Activated T-helper 1 cell treated with anti-CD3 and anti-CD28 coated beads, Interleukin-12 subunit alpha, Interleukin-12 subunit beta, Interleukin-2, Interleukin-4 antibody, amounts not matched to agents 30 ng/mL and 10 ng/mL and 1 ng/mL, durations not matched to agents 14 hours and 24 hours and 36 hours (primary cell): ENCODE measurements around the gene DSCAML1. TPM values are rescaled to one million over a fixed set of nuclear protein-coding genes. Genes with fewer than 3 reads are reported as not detected.

Experiments used
- DNase-seq: peaks from one replicate; pipeline ENCODE4 v3.0.0; 2021; ENCODE audit warnings: low spot score
- H3K27ac Mint-ChIP-seq: one replicate; pipeline ENCODE4 v1.8.0; 2021; ENCODE audit warnings: mild to moderate bottlenecking, mixed read lengths
- H3K27me3 Mint-ChIP-seq: one replicate; pipeline ENCODE4 v1.8.0; 2022; ENCODE audit warnings: mild to moderate bottlenecking, moderate library complexity, mixed read lengths; ENCODE audit not compliant: insufficient read depth
- H3K36me3 Mint-ChIP-seq: one replicate; pipeline ENCODE4 v1.8.0; 2021; ENCODE audit warnings: low read depth, mixed read lengths
- H3K4me1 Mint-ChIP-seq: one replicate; pipeline ENCODE4 v1.8.0; 2021; ENCODE audit warnings: low read depth, mixed read lengths
- H3K4me3 Mint-ChIP-seq: one replicate; pipeline ENCODE4 v1.8.0; 2021; ENCODE audit warnings: mild to moderate bottlenecking, moderate library complexity, mixed read lengths
- H3K9me3 Mint-ChIP-seq: one replicate; pipeline ENCODE4 v1.8.0; 2021; ENCODE audit warnings: mixed read lengths
- intact Hi-C: fragments of 100-400 bp; cut with micrococcal nuclease; formaldehyde crosslinking; loops from one replicate; pipeline ENCODE4 v1.15.1; 2024
- total RNA-seq: library from RNA; stranded (reverse); gene quantifications from 2 replicates; pipeline ENCODE4 v1.2.3, GENCODE V29; 2022

The DSCAML1 gene
- total RNA-seq, 1 donor from 2014 or later = not detected

GRCh38 chr11:117836077-117836960 is 39.3 kb upstream of the DSCAML1 start:
- H3K27ac Mint-ChIP-seq = no peak overlapping the region
- H3K36me3 Mint-ChIP-seq = no peaks in the 10 kb centered on the region
- H3K9me3 Mint-ChIP-seq = no peaks in the 10 kb centered on the region
- intact Hi-C loops = no loop called here
- H3K4me3 Mint-ChIP-seq = no peak overlapping the region
- no peak for DNase-seq
- H3K4me1 Mint-ChIP-seq = peaks cover 19% of the 10 kb centered on the region
- H3K27me3 Mint-ChIP-seq = peaks cover 22% of the 10 kb centered on the region

GRCh38 chr11:117835576-117835975 is 38.6 kb upstream of the DSCAML1 start:
- Mint-ChIP-seq H3K27ac (no peak overlapping the region), H3K4me3 (no peak overlapping the region), H3K9me3 (no peaks in the 10 kb centered on the region), H3K36me3 (no peaks in the 10 kb centered on the region), H3K27me3 (peaks cover 19% of the 10 kb centered on the region), H3K4me1 (peaks cover 27% of the 10 kb centered on the region)
- intact Hi-C loops = no loop called here
- DNase-seq = no peak

GRCh38 chr11:117834838-117835443 is 37.9 kb upstream of the DSCAML1 start:
- intact Hi-C loops = no loop called here
- no peaks in the 10 kb centered on the region for H3K36me3 Mint-ChIP-seq
- DNase-seq = no peak
- no peak overlapping the region for H3K4me3 Mint-ChIP-seq
- no peaks in the 10 kb centered on the region for H3K9me3 Mint-ChIP-seq
- H3K27ac Mint-ChIP-seq = no peak overlapping the region
- peaks cover 19% of the 10 kb centered on the region for H3K27me3 Mint-ChIP-seq
- H3K4me1 Mint-ChIP-seq = peaks cover 33% of the 10 kb centered on the region

GRCh38 chr11:117834068-117834810 is 37.2 kb upstream of the DSCAML1 start:
- DNase-seq = no peak
- Mint-ChIP-seq H3K4me3 (no peak overlapping the region), H3K27ac (no peak overlapping the region), H3K36me3 (no peaks in the 10 kb centered on the region), H3K9me3 (no peaks in the 10 kb centered on the region), H3K4me1 (peaks cover 40% of the 10 kb centered on the region), H3K27me3 (peaks cover 19% of the 10 kb centered on the region)
- intact Hi-C loops = no loop called here

- H3K4me1 Mint-ChIP-seq = peaks cover 48% of the 10 kb centered on the region
- H3K27me3 Mint-ChIP-seq = peaks cover 16% of the 10 kb centered on the region
- DNase-seq = no peak
- H3K36me3 Mint-ChIP-seq = no peaks in the 10 kb centered on the region
- H3K27ac Mint-ChIP-seq = no peak overlapping the region
- intact Hi-C loops = no loop called here
- no peaks in the 10 kb centered on the region for H3K9me3 Mint-ChIP-seq
- no peak overlapping the region for H3K4me3 Mint-ChIP-seq
These were observed 36.4 kb upstream of the DSCAML1 start for GRCh38 chr11:117833401-117833891.

- DNase-seq = no peak
- no peaks in the 10 kb centered on the region for H3K36me3 Mint-ChIP-seq
- H3K27me3 Mint-ChIP-seq = peaks cover 8% of the 10 kb centered on the region
- no peaks in the 10 kb centered on the region for H3K9me3 Mint-ChIP-seq
- H3K27ac Mint-ChIP-seq = peak overlapping the region; percentile 27
- intact Hi-C loops = no loop called here
- no peak overlapping the region for H3K4me3 Mint-ChIP-seq
- peaks cover 48% of the 10 kb centered on the region for H3K4me1 Mint-ChIP-seq
These were observed 35.5 kb upstream of the DSCAML1 start for GRCh38 chr11:117832511-117832910.

- no peaks in the 10 kb centered on the region for H3K36me3 Mint-ChIP-seq
- intact Hi-C loops = no loop called here
- H3K4me3 Mint-ChIP-seq = no peak overlapping the region
- no peaks in the 10 kb centered on the region for H3K9me3 Mint-ChIP-seq
- H3K4me1 Mint-ChIP-seq = peaks cover 48% of the 10 kb centered on the region
- H3K27me3 Mint-ChIP-seq = peaks cover 4% of the 10 kb centered on the region
- H3K27ac Mint-ChIP-seq = no peak overlapping the region
- DNase-seq = no peak
These were observed 34.8 kb upstream of the DSCAML1 start for GRCh38 chr11:117831661-117832415.

GRCh38 chr11:117830674-117831351 is 33.8 kb upstream of the DSCAML1 start:
- H3K4me1 Mint-ChIP-seq = peaks cover 59% of the 10 kb centered on the region
- H3K36me3 Mint-ChIP-seq = no peaks in the 10 kb centered on the region
- H3K9me3 Mint-ChIP-seq = no peaks in the 10 kb centered on the region
- peak overlapping the region; percentile 87 for H3K27ac Mint-ChIP-seq
- H3K4me3 Mint-ChIP-seq = peak overlapping the region; percentile 57
- no peak for DNase-seq
- intact Hi-C loops = no loop called here
- no peaks in the 10 kb centered on the region for H3K27me3 Mint-ChIP-seq

GRCh38 chr11:117830072-117830471 is 33.1 kb upstream of the DSCAML1 start:
- no peak for DNase-seq
- Mint-ChIP-seq H3K4me3 (peak overlapping the region; percentile 64), H3K36me3 (no peaks in the 10 kb centered on the region)

GRCh38 chr11:117829369-117829725 is 32.3 kb upstream of the DSCAML1 start:
- intact Hi-C loops = no loop called here
- H3K36me3 Mint-ChIP-seq = no peaks in the 10 kb centered on the region
- peak overlapping the region; percentile 65 for H3K27ac Mint-ChIP-seq
- no peak overlapping the region for H3K4me3 Mint-ChIP-seq
- H3K27me3 Mint-ChIP-seq = no peaks in the 10 kb centered on the region
- H3K9me3 Mint-ChIP-seq = no peaks in the 10 kb centered on the region
- H3K4me1 Mint-ChIP-seq = peaks cover 67% of the 10 kb centered on the region
- DNase-seq = no peak

More at GRCh38 chr11:117830072-117830471, 33.1 kb upstream of the DSCAML1 start:
- Mint-ChIP-seq H3K9me3 (no peaks in the 10 kb centered on the region), H3K27me3 (no peaks in the 10 kb centered on the region), H3K27ac (peak overlapping the region; percentile 87), H3K4me1 (peaks cover 63% of the 10 kb centered on the region)
- intact Hi-C loops = no loop called here

GRCh38 chr11:117828611-117829368 is 31.8 kb upstream of the DSCAML1 start:
- intact Hi-C loops = loop anchor here (1.0 kb wide), 1 partner anchor 10 kb away; no protein-coding TSS in a partner anchor
- Mint-ChIP-seq H3K36me3 (no peaks in the 10 kb centered on the region), H3K27ac (peak overlapping the region; percentile 86), H3K4me1 (peaks cover 73% of the 10 kb centered on the region), H3K27me3 (no peaks in the 10 kb centered on the region), H3K4me3 (peak overlapping the region; percentile 37), H3K9me3 (no peaks in the 10 kb centered on the region)
- peak; percentile 79 for DNase-seq
